H9 (cell line): Measurements from ENCODE around the gene MT3. TPM values are rescaled to one million over a fixed set of nuclear protein-coding genes. Genes with fewer than 3 reads are reported as not detected.

Experiments
- DNase-seq: peaks from one replicate; pipeline ENCODE4 v3.0.0-alpha.2; 2017
- H2AFZ ChIP-seq: one replicate; pipeline ENCODE4 v1.6.1; 2013; ENCODE audit warnings: mild to moderate bottlenecking, low read length, control low read depth, moderate library complexity
- H2AK5ac ChIP-seq: 2 replicates; pipeline ENCODE4 v1.6.1; 2013; ENCODE audit warnings: low read length, control low read depth, mixed read lengths; ENCODE audit not compliant: insufficient read length
- H2BK120ac ChIP-seq: one replicate; pipeline ENCODE4 v1.6.1; 2013; ENCODE audit warnings: low read depth, mild to moderate bottlenecking, low read length, control low read depth, inconsistent platforms; ENCODE audit not compliant: poor library complexity, severe bottlenecking
- H2BK12ac ChIP-seq: 2 replicates; pipeline ENCODE4 v1.6.1; 2013; ENCODE audit warnings: low read length, control low read depth, mixed read lengths, low read depth; ENCODE audit not compliant: insufficient read length
- H2BK15ac ChIP-seq: 2 replicates; pipeline ENCODE4 v1.6.1; 2013; ENCODE audit warnings: low read depth, low read length, control low read depth
- H2BK20ac ChIP-seq: one replicate; pipeline ENCODE4 v1.6.1; 2013; ENCODE audit warnings: low read depth, mild to moderate bottlenecking, low read length, control low read depth, inconsistent platforms; ENCODE audit not compliant: poor library complexity, severe bottlenecking
- H2BK5ac ChIP-seq: 2 replicates; pipeline ENCODE4 v1.6.1; 2013; ENCODE audit warnings: low read length, control low read depth, mixed read lengths; ENCODE audit not compliant: insufficient read length
- H3K14ac ChIP-seq: 2 replicates; pipeline ENCODE4 v1.6.1; 2013; ENCODE audit warnings: low read length, control low read depth; ENCODE audit not compliant: insufficient read depth
- H3K18ac ChIP-seq: 2 replicates; pipeline ENCODE4 v1.6.1; 2013; ENCODE audit warnings: low read depth, mild to moderate bottlenecking, mixed read lengths, low read length, control low read depth; ENCODE audit not compliant: insufficient read length
- H3K23ac ChIP-seq: 2 replicates; pipeline ENCODE4 v1.6.1; 2013; ENCODE audit warnings: low read length, control low read depth, mixed read lengths, low read depth; ENCODE audit not compliant: insufficient read length
- H3K23me2 ChIP-seq: 2 replicates; pipeline ENCODE4 v1.6.1; 2013; ENCODE audit warnings: low read depth, mild to moderate bottlenecking, mixed read lengths, low read length, control low read depth; ENCODE audit not compliant: insufficient read length, poor library complexity, severe bottlenecking
- H3K27ac ChIP-seq: 2 replicates; pipeline ENCODE4 v1.5.1; 2013; ENCODE audit warnings: low read length, control low read depth, mixed read lengths, low read depth; ENCODE audit not compliant: insufficient read length
- H3K27me3 ChIP-seq: 2 replicates; pipeline ENCODE4 v1.6.1; 2013; ENCODE audit warnings: low read length, control low read depth, inconsistent platforms; ENCODE audit not compliant: insufficient read depth
- H3K4ac ChIP-seq: 2 replicates; pipeline ENCODE4 v1.6.1; 2013; ENCODE audit warnings: low read depth, mild to moderate bottlenecking, control low read depth, inconsistent platforms, low read length, moderate library complexity
- H3K4me1 ChIP-seq: 2 replicates; pipeline ENCODE4 v1.6.1; 2013; ENCODE audit warnings: low read length, control low read depth, inconsistent platforms; ENCODE audit not compliant: insufficient read depth
- H3K4me2 ChIP-seq: 2 replicates; pipeline ENCODE4 v1.6.1; 2013; ENCODE audit warnings: low read length, control low read depth, mixed read lengths; ENCODE audit not compliant: insufficient read length, insufficient read depth
- H3K56ac ChIP-seq: 2 replicates; pipeline ENCODE4 v1.6.1; 2013; ENCODE audit warnings: low read depth, mild to moderate bottlenecking, mixed read lengths, low read length, control low read depth; ENCODE audit not compliant: insufficient read length
- H3K79me1 ChIP-seq: 2 replicates; pipeline ENCODE4 v1.6.1; 2013; ENCODE audit warnings: low read depth, mild to moderate bottlenecking, moderate library complexity, low read length, control low read depth, inconsistent platforms; ENCODE audit not compliant: insufficient read depth, poor library complexity, severe bottlenecking
- H3K79me2 ChIP-seq: 2 replicates; pipeline ENCODE4 v1.6.1; 2013; ENCODE audit warnings: low read length, control low read depth, inconsistent platforms; ENCODE audit not compliant: insufficient read depth
- H3K9ac ChIP-seq: 2 replicates; pipeline ENCODE4 v1.6.1; 2013; ENCODE audit warnings: low read length, control low read depth, mixed read lengths; ENCODE audit not compliant: insufficient read length; ENCODE audit errors: extremely low read depth
- H3K9me3 ChIP-seq: one replicate; pipeline ENCODE4 v1.6.1; 2013; ENCODE audit warnings: low read depth, low read length, inconsistent platforms; ENCODE audit not compliant: control insufficient read depth
- H3T11ph ChIP-seq: one replicate; pipeline ENCODE4 v1.6.1; 2013; ENCODE audit warnings: mild to moderate bottlenecking, low read length, control low read depth, inconsistent platforms
- H4K20me1 ChIP-seq: one replicate; pipeline ENCODE4 v1.6.1; 2013; ENCODE audit not compliant: control insufficient read depth, insufficient read length, insufficient read depth
- H4K5ac ChIP-seq: 2 replicates; pipeline ENCODE4 v1.6.1; 2013; ENCODE audit warnings: low read depth, mild to moderate bottlenecking, mixed read lengths, low read length, control low read depth; ENCODE audit not compliant: insufficient read length
- H4K8ac ChIP-seq: replicated peaks from 2 replicates; pipeline ENCODE4 v1.6.1; 2013; ENCODE audit warnings: low read length, control low read depth, mixed read lengths, low read depth; ENCODE audit not compliant: insufficient read length
- H4K91ac ChIP-seq: 2 replicates; pipeline ENCODE4 v1.6.1; 2013; ENCODE audit warnings: low read depth, mild to moderate bottlenecking, moderate library complexity, mixed read lengths, low read length, control low read depth; ENCODE audit not compliant: insufficient read length
- H3K27ac Mint-ChIP-seq, 3 experiments: 2 replicates in 2 of 3; 3 replicates in 1 of 3; pipeline ENCODE4 v1.8.0; 2020 to 2021; ENCODE audit warnings: mixed read lengths in 3 of 3, mild to moderate bottlenecking in 1 of 3, moderate library complexity in 1 of 3
- H3K27me3 Mint-ChIP-seq: 2 replicates; pipeline ENCODE4 v1.8.0; 2021; ENCODE audit warnings: low read depth, mild to moderate bottlenecking, moderate library complexity, mixed read lengths
- H3K36me3 Mint-ChIP-seq, 3 experiments: 2 replicates in 2 of 3; 3 replicates in 1 of 3; pipeline ENCODE4 v1.8.0; 2020 to 2021; ENCODE audit warnings: low read depth in 3 of 3, mixed read lengths in 3 of 3; ENCODE audit not compliant: insufficient read depth in 1 of 3
- H3K4me1 Mint-ChIP-seq, 2 experiments: 2 replicates each; pipeline ENCODE4 v1.8.0; 2020; ENCODE audit warnings: mixed read lengths in 2 of 2
- H3K4me3 Mint-ChIP-seq, 2 experiments: 2 replicates in 1 of 2; 3 replicates in 1 of 2; pipeline ENCODE4 v1.8.0; 2020 to 2021; ENCODE audit warnings: mild to moderate bottlenecking in 2 of 2, mixed read lengths in 2 of 2, moderate library complexity in 1 of 2
- H3K9me3 Mint-ChIP-seq, 2 experiments: 2 replicates in 1 of 2; 3 replicates in 1 of 2; pipeline ENCODE4 v1.8.0; 2020; ENCODE audit warnings: mild to moderate bottlenecking in 2 of 2, mixed read lengths in 2 of 2, moderate library complexity in 1 of 2
- CTCF ChIP-seq: fragments of 200-600 bp; sonication (generic); conservative IDR thresholded peaks from 3 replicates; pipeline ENCODE4 v1.8.0; 2021; ENCODE audit warnings: antibody characterized with exemption, mild to moderate bottlenecking
- WGBS: extraction: QIAGEN DNeasy Blood & Tissue Kit; methylation state at CpG from one replicate; pipeline ENCODE4 v1.1.7; 2013; ENCODE audit warnings: missing lambda C conversion rate, low lambda C conversion rate, mixed read lengths; ENCODE audit not compliant: insufficient read length; ENCODE audit errors: extremely low coverage; 5-methylcytosine and 5-hydroxymethylcytosine counted together
- total RNA-seq: library from RNA; stranded (reverse); gene quantifications from 2 replicates; pipeline ENCODE4 v1.2.1, GENCODE V29; 2021

Gene MT3
- total RNA-seq, 1 experiment from 2014 or later, result not detected

DNA sequence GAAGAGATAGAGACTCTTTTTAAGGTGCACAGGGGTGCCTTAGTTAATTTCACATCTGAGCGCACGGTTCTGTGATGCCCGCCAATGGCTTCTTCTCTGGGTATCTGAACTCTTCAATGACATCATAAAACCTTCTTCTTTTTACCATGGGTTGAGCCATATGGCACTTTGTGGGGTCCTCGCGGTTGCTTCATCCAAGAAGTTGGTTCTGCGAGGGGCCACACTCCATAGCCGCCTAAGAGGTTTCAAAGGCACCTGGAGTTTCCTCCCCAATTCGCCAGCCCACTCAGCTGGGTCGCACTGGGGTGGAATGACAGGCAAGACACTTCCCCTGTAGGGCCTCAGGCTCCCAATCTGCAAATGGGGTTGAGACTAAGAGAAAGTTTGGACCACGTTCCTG lies 34.9 kb upstream of the MT3 start:
- H3K4me1 Mint-ChIP-seq, result peaks cover 3 to 4% of the 10 kb centered on the region in 2 experiments; a peak in 1 of 4 replicates
- no peaks in the 10 kb centered on the region for H3K79me2 ChIP-seq
- no peaks in the 10 kb centered on the region for H3K27me3 ChIP-seq

More for the DNA sequence above, 34.9 kb upstream of the MT3 start:
- no peak overlapping the region for H3K27ac ChIP-seq
- no peak overlapping the region for H3K9ac ChIP-seq
- H3K18ac ChIP-seq, result no peak overlapping the region
- H4K91ac ChIP-seq, result no peak overlapping the region
- H4K5ac ChIP-seq, result no peak overlapping the region
- no peak overlapping the region for H3K23ac ChIP-seq
- no peak for DNase-seq
- no peaks in the 10 kb centered on the region; a peak in 1 of 5 replicates for H3K9me3 Mint-ChIP-seq
- no peaks in the 10 kb centered on the region for H3K23me2 ChIP-seq
- H3K4me2 ChIP-seq, result no peak overlapping the region
- H2BK15ac ChIP-seq, result no peak overlapping the region
- no CpG with 5 or more reads among the region's 10 CpGs for WGBS
- no peaks in the 10 kb centered on the region for H4K20me1 ChIP-seq
- TF ChIP-seq CTCF, result no peak
- no peak overlapping the region for H2BK20ac ChIP-seq
- no peaks in the 10 kb centered on the region; a peak in 1 of 7 replicates for H3K36me3 Mint-ChIP-seq
- H3K4me3 Mint-ChIP-seq, result no peak overlapping the region
- H3K79me1 ChIP-seq, result no peaks in the 10 kb centered on the region
- H3K14ac ChIP-seq, result no peak overlapping the region
- H3K27ac Mint-ChIP-seq, result no peak overlapping the region
- no peak overlapping the region for H2AFZ ChIP-seq
- no peak overlapping the region for H2BK12ac ChIP-seq
- H2BK5ac ChIP-seq, result no peak overlapping the region
- H3K4ac ChIP-seq, result no peak overlapping the region
- H3K9me3 ChIP-seq, result no peaks in the 10 kb centered on the region
- no peak overlapping the region for H2AK5ac ChIP-seq
- no peaks in the 10 kb centered on the region for H3K4me1 ChIP-seq
- H3K27me3 Mint-ChIP-seq, result peaks cover 34% of the 10 kb centered on the region
- no peak overlapping the region for H3K56ac ChIP-seq
- no peak overlapping the region for H3T11ph ChIP-seq
- H2BK120ac ChIP-seq, result no peak overlapping the region
- no peak overlapping the region for H4K8ac ChIP-seq
